NK-92 (cell line): ENCODE results near the gene DYNLL2.
"Not testable (repeated sequence)": the region's sequence is repeated elsewhere in the genome, so short reads cannot be mapped to it uniquely, and the experiment has no call there.

Source experiments
- DNase-seq: peaks from one replicate; lab custom pipeline; 2025; ENCODE audit not compliant: unreplicated experiment; lab: John Stamatoyannopoulos, UW

Gene DYNLL2

GRCh38 chr17:58100506-58100905, 17.3 kb downstream of the DYNLL2 start:
- DNase-seq = no peak

GRCh38 chr17:58101898-58102297, 18.7 kb downstream of the DYNLL2 start:
- DNase-seq = not testable (repeated sequence)

GRCh38 chr17:58105093-58105492, 21.9 kb downstream of the DYNLL2 start:
- no peak for DNase-seq

- no peak for DNase-seq
Observed at GRCh38 chr17:58107306-58107705, 24.1 kb downstream of the DYNLL2 start.

- DNase-seq = no peak
Observed at GRCh38 chr17:58109197-58109596, 26.0 kb downstream of the DYNLL2 start.

GRCh38 chr17:58110012-58110411, 26.8 kb downstream of the DYNLL2 start:
- no peak for DNase-seq

GRCh38 chr17:58111676-58112075, 28.5 kb downstream of the DYNLL2 start:
- DNase-seq = no peak

GRCh38 chr17:58112970-58113631, 29.9 kb downstream of the DYNLL2 start:
- peak; percentile 23 for DNase-seq

GRCh38 chr17:58113947-58114346, 30.7 kb downstream of the DYNLL2 start:
- DNase-seq = no peak

- no peak for DNase-seq
Observed at GRCh38 chr17:58117382-58117781, 34.2 kb downstream of the DYNLL2 start.

- no peak for DNase-seq
Observed at GRCh38 chr17:58119491-58119890, 36.3 kb downstream of the DYNLL2 start.

GRCh38 chr17:58120195-58120822, 37.1 kb downstream of the DYNLL2 start:
- DNase-seq = no peak

GRCh38 chr17:58121925-58122324, 38.7 kb downstream of the DYNLL2 start:
- no peak for DNase-seq

- DNase-seq = no peak
Observed at GRCh38 chr17:58127846-58128245, 44.6 kb downstream of the DYNLL2 start.

- not testable (repeated sequence) for DNase-seq
Observed at GRCh38 chr17:58132697-58133096, 49.5 kb downstream of the DYNLL2 start.

GRCh38 chr17:58136669-58137279, 53.6 kb downstream of the DYNLL2 start:
- no peak for DNase-seq

- DNase-seq = no peak
Observed at GRCh38 chr17:58141505-58141904, 58.3 kb downstream of the DYNLL2 start.

GRCh38 chr17:58143335-58143734, 60.1 kb downstream of the DYNLL2 start:
- not testable (repeated sequence) for DNase-seq

GRCh38 chr17:58144801-58145200, 61.6 kb downstream of the DYNLL2 start:
- no peak for DNase-seq
